ENCODE results near the gene OR2H1. TPM values are rescaled to one million over a fixed set of nuclear protein-coding genes. Genes with fewer than 3 reads are reported as not detected.

The OR2H1 gene
- total RNA-seq, 1 experiment from 2014 or later: not detected

DNA sequence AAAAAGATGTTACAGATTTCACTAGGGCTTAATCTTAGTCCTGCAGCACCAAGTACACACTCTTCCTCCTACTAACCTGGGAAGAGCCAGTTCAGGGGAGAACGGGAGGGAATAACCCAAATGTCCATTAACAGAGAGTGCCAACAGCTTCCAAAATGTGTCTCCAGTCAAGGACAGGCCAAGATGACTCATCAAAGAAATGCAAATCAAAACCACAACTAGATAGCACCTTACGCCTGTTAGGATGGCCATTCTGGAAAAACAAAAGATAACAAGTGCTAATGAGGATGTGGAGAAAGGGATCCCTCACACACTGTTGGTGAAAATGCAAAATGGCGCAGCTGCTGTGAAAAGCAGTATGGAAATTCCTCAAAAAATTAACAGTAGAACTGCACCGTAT, 34.6 kb downstream of the OR2H1 start:
- DNase-seq (ENCODE audit: low spot score) (no peak), ATAC-seq (no peak)
- POLR2A ChIA-PET: no interaction called here
- no peak overlapping the region for H3K4me3 Mint-ChIP-seq
- H3K27me3 Mint-ChIP-seq (ENCODE audit: low read depth): 0 out of 2 replicates have a peak, but pooled peaks cover 7% of the 10 kb centered on the region
- CTCF ChIA-PET: no interaction called here
- H3K9me3 Mint-ChIP-seq: peaks cover 10% of the 10 kb centered on the region; the same call in 1 of the 2 replicates
- TF ChIP-seq FOXJ3 (CRISPR knock-in tag; IDR thresholded peaks at IDR 0.05; ENCODE audit: borderline replicate concordance) (no peak), ESRRA (CRISPR knock-in tag; IDR thresholded peaks at IDR 0.05; ENCODE audit: borderline replicate concordance) (no peak), E2F4 (CRISPR knock-in tag; IDR thresholded peaks at IDR 0.05; ENCODE audit: borderline replicate concordance, low read depth) (no peak), FOXP1 (CRISPR knock-in tag; IDR thresholded peaks at IDR 0.05; ENCODE audit: borderline replicate concordance) (no peak), E2F1 (CRISPR knock-in tag; IDR thresholded peaks at IDR 0.05) (no peak), NFATC4 (CRISPR knock-in tag; IDR thresholded peaks at IDR 0.05) (no peak), ZMAT4 (CRISPR knock-in tag; IDR thresholded peaks at IDR 0.05) (no peak), RELA (CRISPR knock-in tag; IDR thresholded peaks at IDR 0.05; ENCODE audit: borderline replicate concordance) (no peak), ZNF317 (CRISPR knock-in tag; IDR thresholded peaks at IDR 0.05; ENCODE audit: borderline replicate concordance, low read depth) (no peak), MAX (CRISPR knock-in tag; IDR thresholded peaks at IDR 0.05) (no peak), ETV6 (CRISPR knock-in tag; IDR thresholded peaks at IDR 0.05) (no peak), ARID4B (CRISPR knock-in tag; IDR thresholded peaks at IDR 0.05; ENCODE audit: borderline replicate concordance) (no peak), FOXP4 (CRISPR knock-in tag; IDR thresholded peaks at IDR 0.05) (no peak), AR (CRISPR knock-in tag; IDR thresholded peaks at IDR 0.05) (no peak)
- TF ChIP-seq, protein P1, sequence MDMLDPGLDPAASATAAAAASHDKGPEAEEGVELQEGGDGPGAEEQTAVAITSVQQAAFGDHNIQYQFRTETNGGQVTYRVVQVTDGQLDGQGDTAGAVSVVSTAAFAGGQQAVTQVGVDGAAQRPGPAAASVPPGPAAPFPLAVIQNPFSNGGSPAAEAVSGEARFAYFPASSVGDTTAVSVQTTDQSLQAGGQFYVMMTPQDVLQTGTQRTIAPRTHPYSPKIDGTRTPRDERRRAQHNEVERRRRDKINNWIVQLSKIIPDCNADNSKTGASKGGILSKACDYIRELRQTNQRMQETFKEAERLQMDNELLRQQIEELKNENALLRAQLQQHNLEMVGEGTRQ (CRISPR knock-in tag; IDR thresholded peaks at IDR 0.05): no peak
- TF ChIP-seq, protein P2, sequence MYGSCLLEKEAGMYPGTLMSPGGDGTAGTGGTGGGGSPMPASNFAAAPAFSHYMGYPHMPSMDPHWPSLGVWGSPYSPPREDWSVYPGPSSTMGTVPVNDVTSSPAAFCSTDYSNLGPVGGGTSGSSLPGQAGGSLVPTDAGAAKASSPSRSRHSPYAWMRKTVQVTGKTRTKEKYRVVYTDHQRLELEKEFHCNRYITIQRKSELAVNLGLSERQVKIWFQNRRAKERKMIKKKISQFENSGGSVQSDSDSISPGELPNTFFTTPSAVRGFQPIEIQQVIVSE (CRISPR knock-in tag; IDR thresholded peaks at IDR 0.05; ENCODE audit: borderline replicate concordance): no peak
- no peaks in the 10 kb centered on the region for H3K36me3 Mint-ChIP-seq
- no peaks in the 10 kb centered on the region for H3K4me1 Mint-ChIP-seq
- no peak overlapping the region for H3K27ac Mint-ChIP-seq

All from WTC11 (cell line).